Measurements from ENCODE around the gene CTCFL.
"Not testable (repeated sequence)": the region's sequence is repeated elsewhere in the genome, so short reads cannot be mapped to it uniquely, and the experiment has no call there.

Gene CTCFL

DNA sequence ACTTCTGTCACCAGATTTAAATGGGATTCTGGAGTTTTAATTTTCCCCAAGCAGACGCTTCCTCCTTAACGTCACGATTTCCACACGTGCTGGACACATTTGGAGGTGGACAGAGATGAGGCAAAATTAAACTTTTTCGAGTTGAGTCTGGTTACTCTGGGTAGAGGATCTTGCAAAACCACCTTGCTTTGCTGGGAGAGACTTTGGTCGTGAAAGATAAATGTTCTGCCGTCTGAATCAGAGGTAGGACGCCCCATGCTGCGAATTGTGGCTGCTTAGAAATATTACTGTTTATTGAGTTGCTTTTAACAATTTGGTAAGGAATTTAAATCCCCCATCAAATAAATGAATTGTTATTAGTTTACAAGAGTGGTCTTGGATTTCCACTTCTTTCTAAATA is 46.8 kb downstream of the CTCFL start:
- no peak for DNase-seq

DNA sequence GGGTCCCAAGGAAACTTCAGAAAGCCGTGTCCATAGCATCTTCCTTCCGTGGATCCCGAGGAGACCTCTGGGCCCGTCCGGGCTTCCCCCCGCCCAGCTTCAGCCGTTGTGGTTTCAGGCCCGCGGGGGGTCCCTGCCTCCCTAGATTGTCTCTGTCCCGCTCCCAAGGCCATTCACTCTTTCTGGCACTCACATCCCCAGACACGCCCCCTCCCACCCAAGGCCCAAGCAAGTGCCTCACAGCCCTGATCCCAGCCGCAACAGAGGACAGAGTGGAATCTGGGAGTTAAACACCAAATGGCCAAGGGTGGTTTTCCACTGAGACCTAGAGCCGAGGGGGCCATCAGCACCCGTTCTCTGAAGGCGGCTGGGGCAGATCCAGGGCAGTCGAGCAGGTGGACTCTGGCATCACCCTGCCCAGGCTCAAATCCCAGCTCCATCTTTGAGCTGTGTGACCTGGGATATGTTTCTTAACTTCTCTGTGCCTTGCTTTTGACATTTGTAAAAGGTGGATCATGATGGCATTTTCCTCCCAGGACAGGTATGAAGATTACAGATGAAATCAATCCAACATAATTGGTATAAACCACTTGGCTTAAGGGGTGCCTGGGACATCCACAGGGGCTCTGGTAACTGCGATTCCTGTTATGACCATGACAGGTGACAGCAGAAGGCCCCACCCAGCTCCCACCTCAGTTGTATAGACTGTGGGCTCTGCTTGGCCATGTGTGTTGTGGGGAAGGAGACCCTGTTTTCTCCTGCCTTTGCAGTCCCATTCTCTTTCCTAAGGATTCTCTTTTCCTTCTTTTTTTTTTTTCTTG is 48.1 kb downstream of the CTCFL start:
- no peak for DNase-seq

DNA sequence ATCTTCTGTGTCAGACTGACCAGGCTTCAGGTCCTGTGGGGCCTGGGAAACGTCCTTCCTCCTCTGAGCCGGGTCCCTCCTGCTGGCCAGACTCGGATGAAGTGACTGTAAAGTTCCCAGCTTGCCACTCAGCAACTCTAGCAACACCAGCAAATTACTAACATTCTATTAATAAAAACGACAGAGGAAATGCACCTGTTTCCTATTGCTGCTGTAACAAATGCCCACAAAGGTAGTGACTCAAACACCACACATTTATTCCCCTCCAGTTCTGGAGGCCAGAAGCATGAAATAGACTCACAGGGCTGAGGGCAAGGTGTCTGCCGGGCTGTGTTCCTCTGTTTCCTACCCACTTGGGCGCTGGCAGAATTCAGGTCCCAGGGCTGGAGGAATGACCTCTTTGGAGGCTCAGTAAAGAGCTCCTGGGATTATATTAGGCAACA is 48.8 kb downstream of the CTCFL start:
- DNase-seq, result no peak

DNA sequence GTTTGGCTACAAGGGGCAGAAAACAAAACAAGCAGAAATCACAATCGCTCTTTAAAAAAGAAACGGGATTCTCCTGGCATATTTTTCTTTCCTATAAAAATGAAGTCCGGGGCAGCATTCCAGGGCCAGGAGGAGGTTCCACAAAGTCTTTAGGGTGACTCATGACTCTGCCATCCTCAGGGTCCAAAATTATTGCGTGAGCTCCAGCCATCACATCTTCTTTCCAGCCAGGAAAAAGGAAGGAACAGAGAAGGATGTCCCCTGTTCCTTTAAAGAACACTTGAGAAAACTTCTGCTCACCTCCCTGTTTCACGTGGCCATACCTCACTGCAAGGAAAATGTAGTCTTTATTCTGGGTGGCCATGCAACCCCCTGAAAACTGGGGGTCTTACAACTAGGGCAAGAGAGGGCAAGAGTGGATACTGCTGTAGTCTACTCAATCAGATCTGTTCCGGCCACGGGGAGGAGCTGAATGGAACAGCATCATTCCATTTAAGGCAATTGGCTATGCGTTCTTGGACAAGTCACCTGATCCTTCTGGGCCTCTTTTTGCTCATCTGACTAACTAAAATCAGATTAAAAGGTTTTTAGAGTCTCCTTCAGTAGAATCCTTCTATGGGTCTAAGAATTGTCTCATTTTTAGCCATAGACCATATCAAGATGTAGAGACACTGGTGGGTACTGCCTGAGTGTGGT is 49.4 kb downstream of the CTCFL start:
- DNase-seq, result no peak

DNA sequence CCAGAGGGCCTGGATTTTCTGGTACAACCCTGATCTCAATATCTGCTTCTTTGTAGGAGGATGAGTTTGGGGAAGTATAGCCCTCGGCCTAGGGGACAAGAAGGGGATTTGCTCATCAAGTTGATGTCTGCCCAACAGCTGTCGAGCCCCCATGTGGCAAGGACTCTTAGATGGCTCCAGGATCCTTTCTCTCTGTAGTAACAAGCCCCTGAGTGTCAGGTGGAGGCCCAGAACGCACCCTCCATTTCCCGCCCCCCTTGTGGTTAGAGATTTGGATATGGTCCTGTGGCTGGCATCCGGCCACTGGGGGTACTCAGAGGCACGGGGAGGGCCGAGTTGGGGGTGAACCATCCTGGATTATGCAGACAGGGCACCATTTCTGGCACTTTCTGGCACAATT is 50.1 kb downstream of the CTCFL start:
- no peak for DNase-seq

DNA sequence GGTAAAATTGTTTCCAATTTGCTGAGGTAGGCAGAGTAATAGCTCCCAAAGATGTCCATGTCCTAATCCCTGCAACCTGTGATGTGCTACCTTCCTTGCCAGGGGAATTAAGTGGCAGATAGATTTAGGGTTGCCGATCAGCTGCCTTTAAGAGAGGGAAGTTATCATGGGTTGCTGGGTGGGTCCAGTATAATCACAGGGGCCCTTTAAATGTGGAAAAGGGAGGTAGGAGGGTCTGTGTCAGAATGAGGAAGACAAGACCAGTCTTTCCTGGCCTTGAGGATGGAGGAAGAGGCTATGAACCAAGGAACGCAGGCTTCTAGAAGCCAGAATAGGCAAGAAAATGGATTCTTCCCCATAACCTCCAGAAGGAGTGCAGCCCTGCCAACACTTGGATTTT is 50.7 kb downstream of the CTCFL start:
- no peak for DNase-seq

DNA sequence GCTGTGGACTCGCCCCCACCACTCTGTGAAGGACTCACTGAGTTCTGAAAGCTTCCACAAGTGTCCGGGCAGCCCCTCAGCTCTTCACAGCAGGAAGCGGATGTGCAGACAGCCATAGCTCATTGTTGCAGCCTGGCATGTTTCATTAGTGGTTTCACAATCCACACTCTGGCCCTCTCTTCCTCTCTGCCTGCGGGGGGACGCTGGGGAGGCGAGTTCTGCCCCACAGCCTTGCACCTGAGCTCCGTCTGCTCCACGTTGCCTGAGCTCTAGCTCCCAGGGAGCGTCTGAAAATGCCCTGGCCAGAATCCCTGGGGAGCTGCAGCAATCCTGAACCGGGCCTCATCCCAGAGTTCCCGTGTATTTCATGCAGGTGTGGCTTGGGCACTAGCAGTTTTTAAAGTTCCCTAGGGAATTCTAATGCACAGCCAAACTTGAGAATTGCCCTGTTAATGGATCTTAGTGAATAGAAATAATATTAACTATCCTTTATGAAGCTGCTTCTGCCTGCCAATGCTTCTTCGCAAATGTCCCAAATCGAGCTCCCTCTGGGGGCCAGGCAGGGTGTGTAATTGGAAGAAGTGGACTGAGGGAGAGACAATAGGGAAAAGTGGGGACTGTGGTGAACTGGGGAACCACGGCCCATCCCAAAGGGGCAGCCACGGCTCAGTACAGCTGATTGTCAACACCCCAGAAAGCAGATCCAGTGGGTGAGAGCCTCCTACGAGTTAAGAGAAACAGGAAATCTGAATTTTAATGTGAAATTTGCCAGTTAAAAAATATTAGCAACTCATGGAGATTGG is 51.5 kb downstream of the CTCFL start:
- DNase-seq, result no peak

DNA sequence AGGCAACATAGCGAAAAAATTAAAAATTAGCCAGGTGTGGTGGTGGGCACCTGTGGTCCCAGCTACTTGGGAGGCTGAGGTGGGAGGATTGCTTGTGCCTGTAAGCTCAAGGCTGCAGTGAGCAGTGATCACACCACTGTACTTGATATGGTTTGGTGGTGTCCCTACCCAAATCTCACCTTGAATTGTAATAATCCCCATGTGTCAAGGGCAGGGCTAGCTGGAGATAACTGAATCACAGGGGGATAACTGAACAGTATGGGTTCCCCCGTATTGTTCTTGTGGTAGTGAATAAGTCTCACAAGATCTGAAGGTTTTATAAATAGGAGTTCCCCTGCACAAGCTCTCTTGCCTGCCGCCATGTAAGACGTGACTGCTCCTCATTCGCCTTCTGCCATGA is 52.5 kb downstream of the CTCFL start:
- DNase-seq, result not testable (repeated sequence)

DNA sequence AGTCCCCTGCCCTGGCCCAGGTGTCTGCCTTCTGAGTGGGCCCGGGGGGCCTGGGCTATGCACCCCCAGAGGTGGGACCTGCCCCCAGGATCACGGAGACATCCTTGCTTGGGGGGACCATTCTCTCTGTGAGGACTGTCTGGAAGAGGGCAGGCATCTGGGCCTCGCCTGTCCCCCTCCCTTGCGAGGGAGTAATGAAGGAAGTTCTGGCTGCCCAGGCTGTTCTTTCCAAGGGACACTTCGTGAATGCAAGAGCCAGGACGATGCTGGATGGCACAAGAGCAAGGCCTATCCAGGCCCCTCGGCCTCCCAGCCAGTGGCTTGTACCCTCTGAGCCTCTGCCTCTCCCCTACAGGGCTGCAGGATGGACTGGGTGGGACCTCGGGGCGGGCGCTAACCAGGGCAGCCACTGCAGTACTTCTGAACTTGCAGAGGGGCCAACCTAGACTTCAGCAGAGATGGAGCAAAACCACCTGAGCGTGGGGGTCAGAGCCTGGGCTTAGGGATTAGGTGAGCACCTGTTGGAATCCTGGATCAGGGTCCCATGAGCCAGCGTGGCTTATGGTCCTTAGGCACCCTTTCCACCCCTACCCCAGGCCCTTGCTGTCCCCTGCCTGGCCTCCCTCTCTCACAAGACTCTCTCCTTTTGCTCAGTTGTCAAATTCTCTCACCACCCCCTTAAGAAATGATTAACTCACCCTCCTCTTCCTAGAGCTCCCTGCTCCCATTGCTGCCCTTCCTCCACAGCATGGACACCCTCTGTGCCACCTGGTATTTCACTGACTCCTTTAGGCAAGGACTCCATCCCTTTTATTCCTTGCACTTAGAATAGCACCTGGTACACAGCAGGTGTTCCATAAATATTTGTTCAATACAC is 53.2 kb downstream of the CTCFL start:
- DNase-seq, result peak; percentile 19

DNA sequence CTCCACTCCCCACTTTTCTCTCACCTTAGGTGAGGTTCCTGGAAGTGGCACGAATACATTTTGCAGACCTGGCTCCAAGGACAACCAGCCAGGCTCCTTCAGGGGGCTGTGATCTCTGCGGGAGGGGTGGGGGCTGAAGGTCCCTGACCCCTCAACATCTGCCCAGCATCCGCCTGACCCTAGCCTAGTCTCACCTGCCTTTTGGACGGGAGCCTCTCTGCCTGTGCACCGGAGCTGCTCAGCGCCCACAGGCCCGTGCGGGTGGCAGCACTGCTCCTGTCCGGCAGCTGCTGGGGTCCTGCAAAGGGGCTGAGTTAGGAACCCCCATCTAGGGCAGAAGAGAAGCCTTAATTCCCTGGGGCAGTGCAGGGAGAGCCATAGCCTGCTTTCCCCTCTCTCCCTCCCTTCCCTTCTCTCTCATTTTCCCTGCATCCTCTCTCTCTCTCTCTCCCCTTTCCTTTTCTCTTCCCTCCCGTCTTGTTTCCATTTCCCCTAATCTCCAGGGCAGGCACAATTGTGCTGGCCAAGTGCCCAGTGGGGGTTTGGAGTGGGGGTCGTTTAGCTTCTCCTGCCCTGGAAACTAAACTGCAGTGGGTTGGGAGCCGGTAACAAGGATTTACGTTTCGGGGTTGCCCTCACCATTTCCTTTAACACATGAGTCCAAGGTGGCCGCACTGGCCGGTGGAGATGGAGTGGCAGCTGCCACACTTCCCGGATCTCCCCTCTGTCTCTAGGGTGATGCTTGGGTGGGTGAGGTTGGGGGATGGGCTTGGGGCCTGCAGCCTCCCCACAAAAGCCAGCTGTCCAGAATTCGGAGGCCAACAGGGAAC is 54.1 kb downstream of the CTCFL start:
- no peak for DNase-seq

DNA sequence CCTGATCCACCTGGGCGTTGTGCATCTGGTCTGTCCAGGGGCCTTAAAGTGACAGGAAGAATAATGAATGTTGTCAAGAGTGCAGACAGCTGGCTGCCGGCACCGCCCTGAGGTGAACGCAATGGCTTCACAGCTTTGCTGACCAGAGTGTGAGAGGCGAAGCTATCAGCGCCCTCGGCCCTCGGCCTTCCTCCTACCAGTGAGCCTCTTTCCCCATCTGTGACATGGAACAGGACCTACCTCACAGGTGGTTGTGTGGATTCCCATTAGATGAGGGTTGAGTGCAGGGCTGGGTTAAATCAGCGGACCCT is 54.8 kb downstream of the CTCFL start:
- no peak for DNase-seq

DNA sequence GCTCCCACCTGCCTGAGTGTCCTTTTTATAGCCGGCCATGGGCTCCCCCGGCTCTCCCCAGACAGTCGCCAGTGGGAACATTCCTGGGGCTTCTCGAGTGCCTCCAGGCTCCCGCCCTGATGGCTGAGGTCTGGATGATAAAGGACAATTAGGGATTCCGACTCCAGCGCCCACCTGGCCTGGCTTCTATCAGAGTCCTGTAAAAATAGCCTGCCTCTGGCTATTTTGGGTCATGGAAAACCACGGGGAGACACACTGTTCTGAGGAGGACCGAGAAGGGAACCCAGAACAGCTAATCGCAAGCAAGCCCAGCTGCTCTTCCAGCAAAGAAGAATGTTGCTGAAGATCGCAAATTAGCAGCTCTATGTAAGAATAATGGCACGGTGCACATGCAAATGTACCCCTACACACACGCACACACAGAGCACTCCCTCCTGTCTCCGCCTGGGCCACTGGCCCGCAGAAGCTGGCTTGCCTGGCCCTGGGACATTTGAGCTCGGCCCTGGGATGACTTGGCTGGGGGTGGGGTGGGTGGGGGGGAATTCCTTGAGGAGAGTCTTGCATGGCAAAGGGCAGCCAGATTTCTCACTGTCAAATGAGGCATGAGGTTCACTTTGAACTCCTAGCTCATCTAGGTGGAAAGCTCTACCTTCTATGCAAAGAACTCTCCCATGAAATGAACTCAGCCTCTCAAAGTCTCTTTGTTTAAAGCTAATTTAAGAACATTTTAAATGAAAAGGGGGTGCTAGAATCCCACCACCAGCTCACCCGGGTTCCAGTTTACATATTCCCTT is 55.3 kb downstream of the CTCFL start:
- no peak for DNase-seq

DNA sequence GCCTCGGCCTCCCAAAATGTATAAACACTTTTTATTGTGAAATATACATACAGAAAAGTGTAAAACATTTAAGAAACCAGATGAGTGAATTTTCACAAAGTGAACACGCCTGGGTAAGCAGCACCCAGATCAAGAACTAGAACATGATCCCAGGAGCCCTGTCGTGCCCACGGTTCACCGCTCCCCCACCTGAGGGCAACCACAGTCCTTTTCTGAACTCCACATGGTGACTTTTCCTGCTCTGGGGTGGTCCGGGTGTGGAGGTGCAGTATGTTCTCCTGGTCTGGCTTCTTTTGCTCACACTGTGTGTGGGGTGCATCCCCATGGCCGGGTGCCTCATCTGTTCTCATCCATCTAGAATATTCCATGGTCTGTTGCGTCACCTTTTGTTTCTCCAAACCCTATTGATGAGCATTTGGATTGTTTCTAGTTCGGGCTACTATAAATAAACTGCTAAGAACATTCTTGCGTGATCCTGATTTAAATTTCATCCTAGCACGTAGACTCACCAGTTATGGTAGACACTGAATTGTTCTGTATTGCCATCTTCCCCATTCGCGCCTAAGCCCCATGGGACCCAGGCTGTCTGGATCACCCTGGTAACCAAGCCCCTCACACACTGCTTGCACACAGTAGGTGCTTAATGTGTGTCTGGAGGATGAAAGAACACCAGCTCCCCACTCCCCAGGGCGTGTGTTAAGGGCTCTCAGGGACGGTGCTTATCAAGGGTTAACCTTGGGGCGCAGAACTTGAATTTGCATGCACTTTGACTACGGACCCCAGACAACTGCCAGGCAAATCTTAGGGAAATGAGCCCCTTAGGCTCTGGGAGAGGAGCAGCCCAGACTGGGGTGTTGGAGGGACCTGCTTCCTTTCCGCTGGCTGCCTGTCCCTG is 56.2 kb downstream of the CTCFL start:
- DNase-seq, result no peak

DNA sequence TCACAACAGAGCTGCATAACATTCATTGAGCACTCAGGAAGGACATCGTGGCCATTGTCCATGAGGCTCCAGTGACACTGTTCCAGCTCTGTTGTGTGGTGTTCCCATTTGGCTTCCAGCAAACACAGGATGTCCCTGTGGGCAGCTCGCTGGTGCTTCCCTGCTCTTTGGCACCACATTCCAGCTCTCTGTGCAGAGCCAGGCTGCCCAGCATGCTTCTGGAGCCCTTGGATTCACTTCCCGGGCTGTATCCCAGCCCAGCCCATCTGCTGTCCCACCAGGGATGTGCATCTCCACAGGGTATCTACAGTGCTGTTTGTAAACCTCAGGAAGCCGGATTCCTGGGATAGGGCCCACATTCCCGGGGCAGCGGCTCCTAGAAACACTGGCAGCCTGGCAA is 57.2 kb downstream of the CTCFL start:
- DNase-seq, result no peak

DNA sequence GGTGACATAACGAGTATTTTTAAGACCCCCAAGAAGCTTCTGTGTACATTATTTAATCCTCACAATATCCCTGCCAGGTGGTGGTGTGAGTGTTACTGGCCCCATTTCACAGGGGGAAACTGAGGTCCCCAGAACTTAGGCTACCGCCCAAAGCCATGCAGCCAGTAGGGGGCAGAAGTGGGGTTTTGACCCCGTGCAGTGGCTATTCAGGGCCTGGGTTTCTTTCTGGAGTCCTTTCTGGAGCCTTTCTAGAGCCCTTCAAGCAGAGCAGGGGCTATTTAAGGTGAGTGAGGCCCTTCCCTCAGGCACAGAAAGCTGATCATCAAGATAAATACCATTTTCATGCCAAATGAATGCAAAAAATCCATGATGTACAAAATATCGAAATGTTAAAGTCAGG is 59.0 kb downstream of the CTCFL start:
- DNase-seq, result no peak

DNA sequence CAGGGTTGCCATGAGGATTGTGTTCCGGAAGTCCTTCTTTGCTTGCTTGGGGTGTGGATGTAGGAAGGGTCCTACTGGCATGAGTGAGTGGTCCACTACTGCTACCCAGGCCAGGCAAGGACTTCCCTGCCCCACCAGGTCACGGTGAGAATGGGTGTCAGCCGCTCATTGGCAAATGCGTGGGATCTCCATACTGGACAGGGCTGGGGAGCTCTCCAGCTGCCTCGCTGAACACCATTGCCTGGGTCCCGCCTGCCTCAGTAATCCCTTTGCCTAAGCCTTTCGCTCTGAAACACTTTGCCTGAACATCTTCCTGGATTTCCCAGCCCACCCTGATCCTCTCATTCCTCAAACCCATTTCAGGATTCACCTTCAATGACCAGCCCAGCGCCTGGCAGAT is 59.5 kb downstream of the CTCFL start:
- no peak for DNase-seq

DNA sequence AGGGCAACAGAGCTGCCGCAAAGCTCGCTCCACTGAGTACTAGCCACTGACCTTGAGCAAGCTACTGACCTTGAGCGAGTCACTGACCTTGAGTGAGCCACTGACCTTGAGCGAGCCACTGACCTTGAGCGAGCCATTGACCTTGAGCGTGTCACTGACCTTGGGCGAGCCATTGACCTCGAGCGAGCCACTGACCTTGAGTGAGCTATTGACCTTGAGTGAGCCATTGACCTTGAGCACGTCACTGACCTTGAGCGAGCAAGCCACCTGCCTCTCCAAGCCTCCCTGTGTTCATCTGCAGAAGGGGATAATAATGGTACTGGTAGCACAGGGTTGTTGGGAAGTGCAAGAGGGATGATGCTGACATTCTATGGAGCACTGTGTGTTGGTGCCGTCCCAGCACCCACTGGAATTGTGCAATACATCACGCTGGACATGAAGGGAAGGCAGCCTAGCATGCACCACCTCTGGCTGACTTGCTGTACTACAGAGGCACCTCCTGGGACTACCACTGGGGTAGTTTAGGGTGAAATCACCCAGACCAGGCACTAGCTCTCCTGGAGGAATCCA is 60.2 kb downstream of the CTCFL start:
- DNase-seq, result peak; percentile 61

DNA sequence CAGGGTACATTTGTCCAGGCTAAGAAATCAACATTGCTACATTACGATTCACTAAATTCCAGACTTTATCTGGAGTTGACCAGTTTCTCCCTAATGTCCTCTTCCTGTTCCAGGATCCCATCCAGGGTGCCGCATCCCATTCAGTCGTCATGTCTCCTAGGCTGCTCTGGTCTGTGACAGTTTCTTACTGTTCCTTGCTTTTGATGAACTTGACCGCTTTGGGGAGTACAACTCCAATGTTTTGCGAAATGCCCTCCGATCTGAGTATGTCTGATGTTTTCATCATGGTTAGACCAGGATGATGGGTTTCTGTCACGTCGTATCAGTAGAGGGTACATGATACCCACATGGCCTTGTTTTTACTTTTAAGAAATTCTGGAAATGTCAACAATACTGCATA is 62.2 kb downstream of the CTCFL start:
- no peak for DNase-seq

DNA sequence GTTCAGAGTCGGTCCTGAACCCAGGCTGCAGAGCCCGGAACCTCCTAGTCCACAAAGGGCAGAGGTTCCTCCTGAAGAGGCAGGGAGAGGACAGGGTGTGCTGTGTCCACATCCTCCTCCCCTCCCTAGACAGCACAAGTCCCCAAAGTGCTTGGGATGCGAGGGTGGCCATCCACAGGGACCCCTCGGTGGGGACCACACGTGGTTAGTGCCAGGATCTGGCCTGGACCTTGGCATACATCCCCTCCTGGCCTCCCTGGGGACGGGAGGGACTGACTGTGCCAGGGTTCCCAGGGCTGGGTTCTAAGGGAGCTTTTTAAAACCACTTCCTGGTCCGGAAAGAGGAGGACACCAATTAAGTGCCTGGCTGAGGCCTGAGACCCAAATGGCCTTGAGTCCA is 63.2 kb downstream of the CTCFL start:
- no peak for DNase-seq

Data from DMS53 (cell line).